Measurements from ENCODE around the gene NDUFS8. TPM values are rescaled to one million over a fixed set of nuclear protein-coding genes. Genes with fewer than 3 reads are reported as not detected.

The NDUFS8 gene
- total RNA-seq, 1 donor from 2014 or later, result 143 TPM

DNA sequence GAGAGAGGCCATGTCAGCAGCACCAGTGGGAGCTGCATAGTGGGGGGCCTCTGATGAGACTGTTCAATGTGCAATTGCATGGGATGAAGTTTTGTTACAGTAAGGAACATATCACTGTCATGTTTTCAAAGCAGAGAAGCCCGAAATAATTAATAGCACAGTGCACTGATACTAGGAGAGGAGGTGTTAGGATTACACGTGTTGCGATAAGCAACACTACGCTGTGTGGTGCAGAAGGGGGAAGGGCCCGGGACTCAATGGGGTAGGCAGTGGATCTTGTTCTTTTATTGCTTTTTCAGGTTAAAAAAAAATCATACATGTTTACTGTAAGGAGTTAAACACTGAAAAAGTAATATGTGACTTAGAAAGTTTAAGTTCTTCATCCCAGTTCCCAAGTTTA, 37.5 kb downstream of the NDUFS8 start:
- no peak for DNase-seq (ENCODE audit: extremely low spot score, unreplicated experiment)
- Mint-ChIP-seq H3K27ac (ENCODE audit: unreplicated experiment) (no peak overlapping the region), H3K4me1 (ENCODE audit: unreplicated experiment) (no peaks in the 10 kb centered on the region), H3K9me3 (ENCODE audit: unreplicated experiment) (no peaks in the 10 kb centered on the region), H3K27me3 (ENCODE audit: unreplicated experiment) (no peaks in the 10 kb centered on the region), H3K36me3 (ENCODE audit: unreplicated experiment) (peaks cover 65% of the 10 kb centered on the region), H3K4me3 (ENCODE audit: unreplicated experiment) (no peak overlapping the region)
- TF ChIP-seq, protein P1, sequence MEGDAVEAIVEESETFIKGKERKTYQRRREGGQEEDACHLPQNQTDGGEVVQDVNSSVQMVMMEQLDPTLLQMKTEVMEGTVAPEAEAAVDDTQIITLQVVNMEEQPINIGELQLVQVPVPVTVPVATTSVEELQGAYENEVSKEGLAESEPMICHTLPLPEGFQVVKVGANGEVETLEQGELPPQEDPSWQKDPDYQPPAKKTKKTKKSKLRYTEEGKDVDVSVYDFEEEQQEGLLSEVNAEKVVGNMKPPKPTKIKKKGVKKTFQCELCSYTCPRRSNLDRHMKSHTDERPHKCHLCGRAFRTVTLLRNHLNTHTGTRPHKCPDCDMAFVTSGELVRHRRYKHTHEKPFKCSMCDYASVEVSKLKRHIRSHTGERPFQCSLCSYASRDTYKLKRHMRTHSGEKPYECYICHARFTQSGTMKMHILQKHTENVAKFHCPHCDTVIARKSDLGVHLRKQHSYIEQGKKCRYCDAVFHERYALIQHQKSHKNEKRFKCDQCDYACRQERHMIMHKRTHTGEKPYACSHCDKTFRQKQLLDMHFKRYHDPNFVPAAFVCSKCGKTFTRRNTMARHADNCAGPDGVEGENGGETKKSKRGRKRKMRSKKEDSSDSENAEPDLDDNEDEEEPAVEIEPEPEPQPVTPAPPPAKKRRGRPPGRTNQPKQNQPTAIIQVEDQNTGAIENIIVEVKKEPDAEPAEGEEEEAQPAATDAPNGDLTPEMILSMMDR (IDR thresholded peaks at IDR 0.05), result no peak

DNA sequence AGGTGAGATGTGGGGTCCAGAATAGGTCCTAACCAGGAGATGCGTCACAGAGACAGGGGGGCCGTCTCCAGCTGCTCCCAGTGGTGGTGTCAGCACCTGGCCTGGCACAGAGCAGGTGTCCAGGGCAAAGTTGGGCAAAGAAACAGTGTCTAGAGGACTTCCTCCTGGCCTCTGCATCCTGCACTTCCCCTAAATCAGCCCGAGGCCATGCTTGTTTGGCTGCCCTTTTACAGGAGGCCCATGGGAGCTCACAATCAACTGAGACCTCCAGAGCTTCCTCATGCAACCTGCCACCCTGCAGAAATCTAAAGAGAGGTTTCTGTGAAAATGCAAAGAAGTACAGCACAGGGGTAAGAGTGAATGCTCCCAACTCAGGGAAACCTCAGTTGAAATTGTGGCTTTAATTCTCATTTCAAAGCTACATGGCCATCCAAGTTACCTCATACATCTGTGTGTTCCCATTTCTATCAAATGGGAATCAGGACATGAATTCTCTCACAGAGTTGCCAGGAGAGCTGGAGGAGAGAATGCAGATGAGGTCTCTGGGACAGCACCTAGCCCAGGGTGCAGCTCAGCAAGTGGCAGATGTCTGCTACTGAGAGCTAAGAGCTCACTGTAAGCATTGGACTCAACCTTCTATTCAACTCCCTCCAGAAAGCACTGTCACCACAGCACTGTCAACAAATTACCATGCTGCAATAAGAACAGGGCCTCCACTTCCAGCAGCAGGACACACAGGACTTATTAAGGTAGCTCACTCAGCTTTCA, 41.0 kb downstream of the NDUFS8 start:
- peak; percentile 25 for DNase-seq (ENCODE audit: extremely low spot score, unreplicated experiment)
- no peak overlapping the region for H3K4me3 Mint-ChIP-seq (ENCODE audit: unreplicated experiment)
- no peaks in the 10 kb centered on the region for H3K4me1 Mint-ChIP-seq (ENCODE audit: unreplicated experiment)
- H3K27ac Mint-ChIP-seq (ENCODE audit: unreplicated experiment), result no peak overlapping the region
- H3K36me3 Mint-ChIP-seq (ENCODE audit: unreplicated experiment), result peaks cover 51% of the 10 kb centered on the region
- no peaks in the 10 kb centered on the region for H3K9me3 Mint-ChIP-seq (ENCODE audit: unreplicated experiment)
- no peaks in the 10 kb centered on the region for H3K27me3 Mint-ChIP-seq (ENCODE audit: unreplicated experiment)
- TF ChIP-seq, protein P1 (IDR thresholded peaks at IDR 0.05), result no peak

DNA sequence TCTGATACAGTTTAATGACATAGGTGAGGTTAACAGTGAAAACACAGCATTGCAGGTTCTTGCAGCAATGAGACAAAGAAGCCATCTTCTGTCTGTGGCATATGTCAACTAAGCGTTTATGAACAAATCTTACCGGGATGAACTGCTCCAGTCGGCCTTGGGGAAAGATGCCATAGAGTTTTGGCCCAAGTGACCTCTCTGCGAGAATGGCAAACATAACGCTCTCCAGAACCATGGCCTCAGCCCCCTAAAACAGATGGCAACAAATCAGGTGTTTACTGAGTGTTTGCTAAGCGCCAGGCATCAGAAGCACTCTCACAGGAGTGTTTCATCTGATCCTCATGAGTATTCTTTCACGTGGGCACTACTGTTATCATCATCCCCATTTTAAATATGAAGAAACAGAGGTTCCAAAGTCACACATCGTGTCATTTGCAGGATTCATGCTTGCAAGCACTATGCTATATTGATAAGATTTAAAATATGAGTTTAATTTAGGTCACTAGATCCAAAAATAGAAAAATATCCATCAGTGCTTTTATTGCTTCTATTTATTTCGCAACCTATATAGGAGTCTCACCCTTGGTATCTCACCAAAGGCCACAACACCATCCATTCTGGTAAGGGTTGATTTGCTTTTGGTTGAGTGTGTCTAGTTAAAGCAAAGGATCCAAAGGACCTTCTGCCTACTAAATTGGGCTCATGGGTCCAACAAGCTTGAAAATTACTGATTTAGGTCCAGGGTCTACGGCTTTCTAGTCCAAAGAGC, 44.3 kb downstream of the NDUFS8 start:
- no peak overlapping the region for H3K27ac Mint-ChIP-seq (ENCODE audit: unreplicated experiment)
- H3K36me3 Mint-ChIP-seq (ENCODE audit: unreplicated experiment), result peaks cover 41% of the 10 kb centered on the region
- DNase-seq (ENCODE audit: extremely low spot score, unreplicated experiment), result peak; percentile 30
- no peaks in the 10 kb centered on the region for H3K27me3 Mint-ChIP-seq (ENCODE audit: unreplicated experiment)
- H3K4me1 Mint-ChIP-seq (ENCODE audit: unreplicated experiment), result no peaks in the 10 kb centered on the region
- no peaks in the 10 kb centered on the region for H3K9me3 Mint-ChIP-seq (ENCODE audit: unreplicated experiment)
- TF ChIP-seq, protein P1 (IDR thresholded peaks at IDR 0.05), result no peak
- no peak overlapping the region for H3K4me3 Mint-ChIP-seq (ENCODE audit: unreplicated experiment)

DNA sequence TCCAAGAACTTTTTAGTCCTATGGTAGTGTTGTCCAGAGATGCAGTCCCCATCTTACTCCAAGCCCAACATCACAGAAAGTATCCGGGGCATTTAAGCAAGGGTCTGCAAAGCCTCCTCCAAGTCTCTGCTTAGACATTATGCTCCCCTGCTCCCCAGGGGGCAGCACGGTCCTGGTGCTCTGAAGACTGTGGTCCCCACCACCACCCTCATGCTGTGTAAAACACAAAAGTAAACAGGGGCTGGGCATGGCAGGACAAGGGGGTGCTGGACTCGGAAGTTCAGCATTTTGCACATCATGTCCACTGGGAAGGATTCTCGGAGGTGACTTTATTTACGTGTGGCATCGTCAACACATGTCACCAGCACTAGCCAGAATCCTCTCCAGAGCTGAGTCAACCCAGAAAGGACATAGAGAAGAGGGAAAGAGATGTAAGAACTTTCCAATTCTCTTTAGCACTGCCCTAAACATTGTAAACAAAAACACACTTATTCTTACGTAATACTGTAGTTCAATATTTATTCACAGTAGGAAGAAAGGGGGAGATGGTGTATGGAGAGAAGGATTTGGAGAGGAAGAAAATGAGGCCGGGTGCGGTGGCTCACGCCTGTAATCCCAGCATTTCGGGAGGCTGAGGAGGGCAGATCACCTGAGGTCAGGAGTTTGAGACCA, 46.0 kb downstream of the NDUFS8 start:
- Mint-ChIP-seq H3K4me3 (ENCODE audit: unreplicated experiment) (no peak overlapping the region), H3K9me3 (ENCODE audit: unreplicated experiment) (no peaks in the 10 kb centered on the region), H3K4me1 (ENCODE audit: unreplicated experiment) (no peaks in the 10 kb centered on the region), H3K27ac (ENCODE audit: unreplicated experiment) (no peak overlapping the region), H3K36me3 (ENCODE audit: unreplicated experiment) (peaks cover 34% of the 10 kb centered on the region), H3K27me3 (ENCODE audit: unreplicated experiment) (no peaks in the 10 kb centered on the region)
- peak; percentile 34 for DNase-seq (ENCODE audit: extremely low spot score, unreplicated experiment)
- TF ChIP-seq, protein P1 (IDR thresholded peaks at IDR 0.05), result no peak

All from osteocyte (in vitro differentiated cells).